Measurements from ENCODE around the gene YIPF7.

The YIPF7 gene

DNA sequence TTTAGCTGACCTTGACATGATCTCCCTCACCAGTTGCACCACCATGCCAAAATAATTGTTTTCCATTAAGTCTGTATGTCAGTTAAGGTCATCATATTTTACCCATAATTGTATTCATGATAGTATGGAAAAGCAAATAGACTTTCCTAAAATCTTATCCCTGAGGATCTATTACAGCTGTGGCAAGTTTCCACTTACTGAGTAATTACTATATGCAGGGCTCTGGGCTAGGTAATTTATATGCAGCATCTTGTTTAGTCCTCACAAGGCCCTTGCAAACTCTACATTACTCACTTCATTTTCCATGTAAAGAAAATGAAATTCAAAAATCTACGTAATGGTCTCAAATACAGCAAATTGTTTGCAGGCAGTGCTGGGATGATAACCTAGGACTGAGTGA lies 34.8 kb downstream of the YIPF7 start:
- no peak for DNase-seq

DNA sequence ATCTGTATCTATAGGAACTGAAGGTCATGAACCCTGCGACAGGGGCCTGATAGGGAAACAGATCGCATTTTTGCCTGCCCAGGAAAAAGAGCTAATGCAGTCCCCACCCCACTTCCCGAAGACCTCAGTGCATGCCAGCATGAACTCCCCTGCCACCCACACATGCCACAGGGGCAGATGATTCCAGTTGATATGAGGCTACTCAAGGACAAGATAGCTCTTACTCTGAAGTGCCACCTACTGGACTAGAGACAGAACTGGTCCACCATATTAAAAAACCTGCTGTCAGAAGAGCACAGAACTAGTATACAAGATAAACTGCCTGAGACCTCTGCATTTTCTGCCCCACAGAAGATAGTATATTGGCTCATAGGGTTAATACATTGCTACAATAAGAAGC lies 68.0 kb downstream of the YIPF7 start:
- no peak for DNase-seq

DNA sequence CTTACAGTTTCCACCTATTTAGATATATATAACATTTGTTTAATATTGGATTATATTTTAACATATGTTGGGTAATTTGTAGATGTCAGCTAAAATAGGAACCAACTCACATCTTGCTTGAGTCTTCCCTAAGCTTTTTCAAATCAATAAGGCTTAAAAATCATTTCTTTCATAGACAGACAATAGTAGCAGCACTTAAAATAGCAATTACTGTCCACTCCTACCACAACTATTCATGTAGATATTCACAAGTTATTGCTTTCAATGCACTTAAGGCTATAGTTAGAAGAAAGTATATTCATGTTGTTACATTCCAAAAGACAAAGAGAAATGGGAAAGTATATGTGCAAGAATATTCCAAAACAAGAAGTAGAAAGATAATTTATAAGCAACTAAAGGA lies 71.2 kb downstream of the YIPF7 start:
- no peak for DNase-seq

DNA sequence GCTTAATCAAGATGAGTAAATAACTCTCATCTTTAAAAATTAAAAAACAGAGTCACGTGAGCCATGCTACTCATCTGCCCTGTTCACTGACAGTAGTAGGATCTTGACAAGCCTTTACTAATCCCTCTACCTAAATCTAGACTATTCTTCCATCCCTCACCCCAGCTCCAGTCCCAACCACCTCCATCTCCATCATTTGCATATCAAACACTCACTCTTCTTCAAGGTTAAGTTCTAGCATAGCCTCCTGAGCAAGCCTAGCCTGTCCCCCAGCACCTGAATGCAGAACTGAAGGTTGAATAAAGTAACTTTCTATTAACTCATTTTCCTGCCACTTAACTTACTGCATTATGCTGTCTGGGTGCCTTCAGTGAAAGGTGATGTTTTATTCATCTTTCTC lies 72.5 kb downstream of the YIPF7 start:
- no peak for DNase-seq

All from fibroblast of skin of scalp (primary cell).